ENCODE data around the gene KIAA1671.

KIAA1671 gene

GRCh38 chr22:25183949-25184619 lies 231.6 kb downstream of the KIAA1671 start:
- TF ChIP-seq CTCF (IDR thresholded peaks at IDR 0.05; ENCODE audit: insufficient read depth, missing control alignments) = no peak
- FAIRE-seq (no peak), DNase-seq (ENCODE audit: insufficient read length, low spot score) (no peak)

GRCh38 chr22:25186140-25186539 lies 233.6 kb downstream of the KIAA1671 start:
- FAIRE-seq (no peak), DNase-seq (ENCODE audit: insufficient read length, low spot score) (no peak)

GRCh38 chr22:25187469-25187868 lies 235.0 kb downstream of the KIAA1671 start:
- DNase-seq (ENCODE audit: insufficient read length, low spot score) = no peak
- FAIRE-seq = no peak
- TF ChIP-seq CTCF (IDR thresholded peaks at IDR 0.05; ENCODE audit: insufficient read depth, missing control alignments) = no peak

More at GRCh38 chr22:25186140-25186539, 233.6 kb downstream of the KIAA1671 start:
- no peak for TF ChIP-seq CTCF (IDR thresholded peaks at IDR 0.05; ENCODE audit: insufficient read depth, missing control alignments)

- FAIRE-seq (no peak), DNase-seq (ENCODE audit: insufficient read length, low spot score) (no peak)
- no peak for TF ChIP-seq CTCF (IDR thresholded peaks at IDR 0.05; ENCODE audit: insufficient read depth, missing control alignments)
These were observed 239.9 kb downstream of the KIAA1671 start for GRCh38 chr22:25192406-25192805.

- DNase-seq (ENCODE audit: insufficient read length, low spot score) (no peak), FAIRE-seq (no peak)
- no peak for TF ChIP-seq CTCF (IDR thresholded peaks at IDR 0.05; ENCODE audit: insufficient read depth, missing control alignments)
These were observed 240.6 kb downstream of the KIAA1671 start for GRCh38 chr22:25193130-25193529.

GRCh38 chr22:25193548-25193947 lies 241.0 kb downstream of the KIAA1671 start:
- no peak for DNase-seq (ENCODE audit: insufficient read length, low spot score)
- TF ChIP-seq CTCF (IDR thresholded peaks at IDR 0.05; ENCODE audit: insufficient read depth, missing control alignments) = no peak
- FAIRE-seq = no peak

GRCh38 chr22:25196326-25196725 lies 243.8 kb downstream of the KIAA1671 start:
- FAIRE-seq (no peak), DNase-seq (ENCODE audit: insufficient read length, low spot score) (no peak)
- TF ChIP-seq CTCF (IDR thresholded peaks at IDR 0.05; ENCODE audit: insufficient read depth, missing control alignments) = no peak
